Raji (cell line): ENCODE data around the gene FGG.

Experiments
- POLR2A ChIP-seq: IDR thresholded peaks from 2 replicates; pipeline ENCODE4 v1.6.1; 2011; ENCODE audit warnings: low read depth, low read length, control low read depth; ENCODE audit not compliant: insufficient read depth

FGG gene

DNA sequence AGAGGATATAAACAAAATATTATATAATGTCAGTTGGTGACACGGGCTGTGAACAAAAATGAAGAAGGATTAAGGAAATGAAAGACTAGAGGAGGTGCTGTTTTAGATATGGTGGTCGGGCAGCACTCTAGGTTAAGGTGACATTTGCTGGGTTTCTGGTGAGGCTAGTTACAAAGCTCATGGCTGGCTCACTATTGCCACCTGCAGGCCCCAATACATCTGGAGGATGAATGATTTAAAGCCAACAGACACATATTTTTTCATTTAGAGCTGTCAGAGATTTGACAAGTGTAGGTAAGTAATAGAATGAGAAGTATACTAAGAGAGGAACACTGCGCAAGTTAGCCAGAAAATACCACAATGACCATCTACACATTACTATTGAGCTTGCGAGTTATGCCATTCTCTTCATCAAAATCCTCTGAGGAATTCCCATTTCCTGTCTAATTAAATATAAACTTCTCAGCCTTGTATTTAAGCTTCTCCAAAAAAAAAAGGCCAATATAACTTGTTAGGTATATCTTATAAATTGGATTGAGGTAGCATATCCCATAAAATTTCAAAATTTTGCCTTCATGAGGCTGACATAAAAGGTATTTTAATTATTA, 6.4 kb upstream of the FGG start:
- no peak for TF ChIP-seq POLR2A

DNA sequence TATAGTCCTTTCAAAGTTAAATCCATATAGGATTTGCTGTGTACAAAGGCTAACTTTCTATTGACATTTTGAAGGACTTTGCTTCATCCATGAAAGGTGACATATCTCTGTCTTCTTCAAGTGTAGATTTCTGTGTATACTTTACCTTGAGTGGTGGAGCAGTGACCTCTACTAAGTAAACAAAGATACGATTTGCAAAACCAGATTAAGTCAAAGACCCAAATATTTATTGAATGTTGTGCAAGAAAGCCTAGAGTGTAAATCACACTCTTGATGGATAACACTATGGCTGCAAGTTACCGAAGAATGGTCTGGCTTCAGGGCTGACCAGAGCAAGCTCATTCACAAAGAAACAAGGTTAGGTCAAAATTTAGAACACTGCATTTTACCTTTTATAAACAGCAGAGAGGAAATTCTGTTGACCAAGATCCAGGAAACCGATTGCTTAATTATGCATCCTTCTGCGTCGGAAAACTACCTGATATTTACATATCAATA, 5.4 kb upstream of the FGG start:
- no peak for TF ChIP-seq POLR2A

DNA sequence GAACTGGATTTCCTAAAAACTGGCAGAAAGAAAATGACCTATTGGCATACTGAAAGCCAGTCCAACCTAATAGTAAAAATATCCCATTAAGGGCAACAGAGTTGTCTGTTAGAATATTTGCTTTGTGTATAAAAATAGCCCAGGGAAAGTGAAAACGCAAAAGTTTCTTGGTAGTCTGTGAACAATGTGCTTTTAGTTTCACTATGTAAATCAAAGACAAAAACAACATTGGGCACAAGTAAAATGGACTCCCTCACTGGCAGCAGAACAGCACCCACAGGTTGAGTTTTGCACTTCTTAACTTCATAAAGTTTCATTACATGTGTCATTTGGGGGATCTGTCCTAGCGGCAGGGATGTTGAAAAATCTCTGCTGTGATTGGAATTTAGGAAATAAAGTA, 4.3 kb upstream of the FGG start:
- no peak for TF ChIP-seq POLR2A

DNA sequence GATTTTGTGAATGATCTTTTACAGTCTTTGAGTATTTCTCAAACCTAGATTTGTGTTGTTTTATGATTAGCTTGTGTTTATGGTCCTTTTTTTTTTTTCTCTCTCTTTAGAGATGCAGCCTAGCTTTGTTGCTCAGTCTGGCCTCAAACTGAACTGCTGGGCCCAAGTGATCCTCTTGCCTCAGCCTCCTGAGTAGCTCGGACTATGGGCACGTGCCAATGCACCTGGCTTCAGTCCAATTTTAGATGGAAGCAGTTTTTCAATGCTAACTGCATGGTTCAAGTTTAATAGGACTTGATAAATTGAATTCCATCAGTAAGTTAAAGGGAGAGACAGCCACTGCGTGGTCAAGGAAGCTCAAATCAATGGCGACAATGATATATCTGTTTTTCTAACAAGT, 3.8 kb upstream of the FGG start:
- no peak for TF ChIP-seq POLR2A

DNA sequence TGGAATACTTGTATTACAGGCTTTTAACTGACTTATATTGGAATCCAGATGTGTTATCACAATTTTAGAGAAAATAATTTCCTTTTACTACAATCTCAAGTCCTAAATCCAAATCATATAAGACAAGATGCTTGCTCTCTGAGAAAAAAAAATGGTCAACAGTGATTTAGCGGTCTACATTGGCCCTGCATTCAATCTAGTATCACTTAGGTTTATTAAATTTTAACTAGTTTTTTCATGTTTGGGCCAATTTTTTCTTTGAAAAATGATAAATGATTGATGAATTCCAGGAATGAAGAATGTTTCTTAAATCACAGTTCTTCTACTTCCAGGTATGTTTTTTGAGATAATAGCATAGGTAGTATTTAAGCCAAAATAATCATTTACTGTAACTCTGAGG, 2.8 kb upstream of the FGG start:
- TF ChIP-seq POLR2A, result no peak

DNA sequence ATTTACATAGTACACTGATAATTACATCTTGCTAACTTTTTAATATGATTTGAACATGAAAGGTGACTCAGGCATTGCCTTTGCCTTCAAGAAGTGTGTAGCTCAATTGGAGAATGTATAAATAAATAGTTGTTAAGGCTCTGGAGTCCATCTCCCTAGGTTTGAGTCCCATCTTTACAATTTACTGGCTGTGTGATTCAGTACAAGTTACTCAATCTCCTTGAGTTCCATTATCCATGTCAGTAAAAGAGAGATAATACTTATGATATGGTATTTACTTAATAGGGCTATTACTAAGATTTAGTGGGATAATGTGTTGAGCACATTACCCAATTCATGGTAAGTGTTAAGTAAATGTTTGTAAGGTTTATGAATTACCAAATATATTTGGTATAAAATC, 1.9 kb upstream of the FGG start:
- TF ChIP-seq POLR2A, result no peak

DNA sequence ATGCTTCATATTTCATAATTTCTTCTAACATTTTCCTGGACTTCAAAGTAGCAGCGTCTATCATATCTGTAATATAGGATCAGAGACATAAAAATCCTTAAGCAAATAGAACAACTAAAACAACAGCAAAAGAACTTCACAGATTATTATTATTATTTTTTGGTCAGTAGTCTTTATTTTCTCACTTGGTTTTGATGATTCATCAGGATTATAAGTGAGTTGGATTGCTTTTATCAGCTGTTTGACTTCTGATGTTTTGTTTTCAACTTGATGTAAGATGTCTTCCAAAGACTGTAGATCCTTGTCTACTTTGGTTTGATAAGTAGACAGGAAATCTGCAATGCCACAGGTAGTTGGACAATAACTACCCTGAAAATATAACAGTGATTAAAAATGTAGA, 623 bp downstream of the FGG start:
- no peak for TF ChIP-seq POLR2A

DNA sequence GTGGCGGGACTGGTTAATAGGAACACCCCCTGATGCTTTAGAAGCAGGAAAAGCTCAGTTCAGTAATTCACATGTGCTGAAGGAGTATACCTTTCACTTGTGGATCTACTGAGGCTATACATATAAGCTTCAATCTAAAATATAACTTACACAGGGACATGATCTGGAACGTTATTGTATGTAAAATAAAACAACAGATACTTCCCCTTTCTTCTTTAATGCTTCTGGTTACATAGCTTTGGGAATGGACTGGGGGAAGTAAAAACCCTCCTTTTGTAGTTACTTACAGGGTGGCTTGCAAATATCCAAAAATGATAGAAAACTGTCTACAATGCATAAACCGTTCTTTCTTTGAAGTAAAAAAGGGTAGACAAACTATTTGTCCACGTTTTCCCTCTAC, 1.9 kb downstream of the FGG start:
- no peak for TF ChIP-seq POLR2A

DNA sequence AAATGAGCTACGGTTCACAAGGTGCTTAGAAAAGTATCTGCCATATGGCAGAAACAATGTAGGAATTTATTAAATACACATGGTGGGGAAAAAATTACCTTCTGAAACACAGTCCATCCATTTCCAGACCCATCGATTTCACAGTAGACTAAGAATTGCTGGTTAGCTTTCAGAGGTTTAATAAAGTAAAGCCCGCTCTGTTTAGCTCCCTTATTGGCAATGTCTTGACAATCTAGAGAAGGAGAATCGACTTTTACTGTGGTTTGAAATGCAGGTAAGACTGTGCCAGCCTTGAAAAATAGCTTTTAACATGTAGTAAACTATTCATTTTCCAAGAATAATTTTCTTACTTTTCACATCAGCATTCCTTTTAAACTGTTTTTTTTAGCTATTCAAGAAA, 2.9 kb downstream of the FGG start:
- TF ChIP-seq POLR2A, result no peak

DNA sequence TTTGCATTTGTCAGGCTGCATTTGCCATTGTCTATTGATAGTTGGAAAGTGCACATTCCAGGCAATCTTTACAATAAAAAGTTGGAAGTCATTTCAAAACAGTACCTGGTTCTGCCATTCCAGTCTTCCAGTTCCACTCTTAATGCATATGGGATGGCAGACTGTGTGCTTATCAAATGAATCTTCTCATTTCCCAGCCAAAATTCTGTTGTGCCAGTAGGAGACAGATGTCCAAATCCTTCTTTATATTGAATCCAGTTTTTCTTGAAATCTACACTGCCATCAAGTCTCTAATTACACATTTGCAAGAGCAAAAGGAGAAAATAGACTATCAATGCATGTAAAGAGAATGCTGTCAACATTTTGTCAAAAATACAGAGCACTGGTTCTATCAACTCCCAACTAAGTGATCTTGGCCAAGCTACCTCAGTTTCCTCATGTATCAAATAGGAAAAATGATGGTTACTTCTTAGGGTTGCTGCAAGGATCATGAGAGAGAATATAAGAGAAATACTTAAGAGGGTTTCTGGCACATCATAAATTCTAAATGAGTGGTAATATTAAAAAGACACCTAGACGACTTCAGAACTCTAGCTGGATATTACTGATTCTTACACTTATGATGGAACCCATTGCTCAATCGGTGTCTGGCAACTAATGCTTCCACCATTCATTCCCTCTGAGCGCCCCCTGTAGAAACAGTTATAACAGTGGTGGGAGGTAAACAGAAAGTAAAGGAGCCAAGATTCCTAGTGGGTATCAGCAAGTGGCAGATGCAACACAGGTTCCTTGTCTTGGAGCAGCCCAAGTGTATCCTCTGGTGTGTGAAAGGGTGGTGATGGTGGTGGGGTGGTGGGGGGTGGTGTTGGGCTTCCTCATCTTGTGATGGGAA, 3.8 kb downstream of the FGG start:
- TF ChIP-seq POLR2A, result no peak

DNA sequence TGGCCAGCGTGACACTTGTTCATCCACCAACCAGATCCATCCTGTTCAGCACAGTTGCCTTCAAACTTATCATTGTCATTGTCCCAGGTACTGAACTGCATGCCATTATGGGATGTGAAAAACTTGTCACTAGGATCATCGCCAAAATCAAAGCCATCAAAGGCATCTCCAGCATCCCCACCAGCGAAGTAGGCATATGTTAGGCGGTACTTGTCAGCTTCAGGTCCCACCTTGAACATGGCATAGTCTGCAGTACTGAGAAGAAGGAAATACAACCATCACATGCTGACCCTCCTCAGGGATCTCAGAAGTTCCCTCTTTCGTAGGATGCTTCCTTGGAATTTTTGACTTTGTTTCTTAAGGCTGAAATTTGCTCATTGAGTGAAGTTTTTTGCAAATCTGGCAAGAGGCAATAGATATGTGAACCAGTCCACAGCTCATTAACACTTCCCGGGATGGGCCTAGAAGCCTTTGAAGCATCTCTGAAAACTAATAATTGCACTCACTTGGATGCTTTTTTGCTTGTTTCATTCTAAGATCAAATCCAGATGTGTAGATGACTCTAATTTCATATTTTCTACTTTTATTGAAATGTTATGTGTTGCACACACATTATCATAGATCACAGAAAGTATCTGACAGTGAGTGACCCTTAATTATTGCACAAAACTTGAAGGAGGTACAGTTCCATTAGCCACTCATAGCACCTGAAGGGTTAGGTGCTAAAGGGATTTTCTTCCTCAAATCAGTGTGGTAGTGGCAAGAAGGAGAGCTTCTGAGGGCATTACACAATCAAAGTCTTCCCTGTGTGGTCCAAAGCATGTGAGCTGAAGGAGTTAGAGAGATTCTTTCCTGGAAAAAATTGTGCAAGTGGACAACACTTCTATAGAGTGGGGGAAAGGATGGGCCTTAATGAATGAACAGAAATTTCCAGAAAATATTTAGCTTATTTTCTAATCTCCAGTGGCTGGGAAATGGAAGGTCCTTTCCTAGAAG, 5.4 kb downstream of the FGG start:
- TF ChIP-seq POLR2A, result no peak

DNA sequence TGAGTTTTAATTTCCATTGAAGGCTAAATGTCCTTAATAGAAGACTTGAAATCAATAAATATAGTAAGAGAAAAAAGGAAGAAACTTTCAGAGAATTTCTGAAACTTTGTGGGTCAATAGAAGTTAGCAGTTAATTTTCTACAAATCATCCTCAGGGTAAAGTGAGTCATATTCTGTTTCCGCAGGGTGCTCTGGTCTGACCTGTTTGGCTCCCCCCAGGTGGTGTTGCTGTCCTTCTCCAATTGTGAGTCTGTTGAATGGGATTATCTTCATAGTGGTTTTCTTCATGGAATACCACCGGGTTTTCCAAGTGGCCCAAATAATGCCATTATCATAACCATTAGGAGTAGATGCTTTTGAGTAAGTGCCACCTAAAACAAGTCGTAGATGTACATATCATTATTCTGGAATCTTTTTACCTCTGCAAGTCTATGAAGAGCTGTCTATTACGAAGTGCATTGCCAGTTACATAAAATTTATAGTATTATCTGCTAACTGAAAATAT, 7.7 kb downstream of the FGG start:
- TF ChIP-seq POLR2A, result no peak

DNA sequence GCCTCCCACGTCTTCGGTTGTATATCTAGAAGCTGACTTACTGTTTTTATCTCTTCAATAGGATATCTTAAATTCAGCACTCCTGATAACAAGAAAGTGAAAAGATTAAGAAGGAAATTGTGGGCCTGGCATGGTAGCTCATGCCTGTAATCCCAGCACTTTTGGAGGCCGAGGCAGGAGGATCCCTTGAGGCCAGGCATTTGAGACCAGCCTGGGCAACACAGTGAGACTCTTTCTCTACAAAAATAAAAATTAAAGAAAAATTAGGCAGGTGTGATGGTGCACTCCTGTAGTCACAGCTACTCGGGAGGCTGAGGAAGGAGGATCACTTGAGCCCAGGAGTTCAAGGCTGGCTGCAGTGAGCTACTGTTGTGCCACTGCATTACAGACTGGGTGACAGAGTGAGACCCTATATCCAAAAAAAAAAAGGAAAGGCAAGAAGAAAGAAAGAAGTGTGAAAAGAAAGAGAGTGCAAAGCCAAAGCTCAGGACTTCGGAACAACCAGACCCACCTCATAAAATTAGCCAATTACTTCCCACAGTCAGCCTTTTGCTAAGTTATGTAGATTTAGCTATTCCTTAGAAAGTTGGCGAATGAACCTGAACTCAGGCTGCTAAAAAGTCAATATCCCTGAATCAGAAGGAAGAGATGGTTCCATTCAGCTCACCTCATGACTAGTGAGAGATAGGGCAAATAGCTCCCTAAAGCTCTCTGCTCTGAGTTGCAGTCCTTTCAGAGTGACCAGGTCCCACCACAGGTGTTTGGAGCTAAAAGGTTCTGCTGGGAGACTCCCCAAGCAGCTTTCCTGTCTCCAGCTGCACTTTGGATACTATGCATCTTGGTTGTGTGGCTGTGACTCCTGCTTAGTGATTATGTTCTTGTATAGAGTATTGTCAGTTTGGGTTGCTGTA, 9.2 kb downstream of the FGG start:
- no peak for TF ChIP-seq POLR2A

DNA sequence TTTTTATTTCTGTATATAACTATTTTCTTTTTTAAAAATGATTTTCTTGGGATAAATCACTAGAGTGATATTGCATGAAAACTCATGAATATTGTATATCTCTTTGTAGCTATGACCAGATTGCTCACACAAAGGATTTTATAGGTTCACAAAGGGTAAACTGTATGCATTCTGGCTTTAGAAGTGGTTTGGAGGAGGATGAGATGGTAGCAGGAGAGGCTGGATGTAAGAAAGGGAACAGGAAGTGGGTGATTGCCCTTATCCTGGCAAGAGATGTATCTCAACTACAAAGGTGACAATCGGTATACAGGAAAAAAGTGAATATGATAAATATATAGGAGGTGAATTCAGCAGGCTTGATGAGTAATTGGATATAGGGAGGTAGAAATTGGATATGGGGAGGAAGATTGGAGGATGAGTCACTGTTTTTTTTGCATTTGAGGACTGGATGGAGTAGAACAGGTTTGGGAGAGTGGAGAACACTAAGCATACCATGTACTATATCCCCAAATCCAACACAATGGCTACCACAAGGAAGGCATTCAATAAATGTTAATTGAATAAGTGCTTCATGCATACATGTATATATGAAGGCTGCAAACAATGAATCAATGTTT, 9.9 kb downstream of the FGG start:
- no peak for TF ChIP-seq POLR2A
